ENCODE results near the gene TMEM273.

TMEM273 gene, protein sequence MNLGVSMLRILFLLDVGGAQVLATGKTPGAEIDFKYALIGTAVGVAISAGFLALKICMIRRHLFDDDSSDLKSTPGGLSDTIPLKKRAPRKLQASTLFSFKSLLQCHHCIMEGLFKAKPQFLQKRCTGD

GRCh38 chr10:49187950-49188761 is at the start of gene TMEM273:
TMEM273 (minus strand) TSS chr10:49188391; CDS start chr10:49188336, 55 bp downstream.
- peak; percentile 63 for DNase-seq

DNA sequence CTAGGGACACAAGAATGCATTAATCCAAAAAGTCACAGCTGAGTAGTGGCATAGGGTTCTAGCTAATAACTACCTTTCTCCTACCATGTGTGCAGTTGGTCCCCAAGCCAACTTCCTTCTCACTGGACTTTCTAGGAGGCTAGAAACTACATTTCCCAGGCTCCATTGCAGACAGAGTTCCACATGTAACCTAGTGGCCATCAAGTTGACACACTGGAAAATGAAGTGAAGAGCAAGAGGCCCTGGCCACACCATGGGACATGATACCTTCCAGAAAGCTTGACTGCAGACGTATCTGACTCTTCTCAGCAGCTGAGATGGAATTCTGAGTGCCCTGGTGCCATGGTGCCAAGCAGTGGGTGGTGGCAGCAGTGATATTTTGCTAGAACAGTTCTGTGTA is 49.8 kb upstream of the TMEM273 start:
- no peak for DNase-seq

DNA sequence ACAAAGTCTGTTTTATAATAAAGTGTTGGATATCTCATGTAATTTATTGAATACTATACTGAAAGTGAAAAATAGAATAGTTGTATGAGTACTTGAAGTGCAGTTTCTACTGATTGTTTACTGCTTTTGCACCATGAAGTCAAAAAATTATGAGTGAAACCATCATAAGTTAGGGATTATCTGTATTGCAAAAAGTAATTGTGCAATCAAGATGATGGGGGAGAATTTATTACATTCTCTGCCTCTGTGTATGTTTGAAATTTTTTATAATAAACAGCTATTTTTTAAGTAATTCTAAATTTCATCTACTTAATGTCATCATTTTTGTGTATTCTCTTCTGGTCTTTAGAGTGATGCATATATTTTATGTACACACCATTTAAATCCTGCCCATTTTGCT is 47.2 kb upstream of the TMEM273 start:
- DNase-seq: no peak

GRCh38 chr10:49231086-49231820 is 43.1 kb upstream of the TMEM273 start:
- no peak for DNase-seq

DNA sequence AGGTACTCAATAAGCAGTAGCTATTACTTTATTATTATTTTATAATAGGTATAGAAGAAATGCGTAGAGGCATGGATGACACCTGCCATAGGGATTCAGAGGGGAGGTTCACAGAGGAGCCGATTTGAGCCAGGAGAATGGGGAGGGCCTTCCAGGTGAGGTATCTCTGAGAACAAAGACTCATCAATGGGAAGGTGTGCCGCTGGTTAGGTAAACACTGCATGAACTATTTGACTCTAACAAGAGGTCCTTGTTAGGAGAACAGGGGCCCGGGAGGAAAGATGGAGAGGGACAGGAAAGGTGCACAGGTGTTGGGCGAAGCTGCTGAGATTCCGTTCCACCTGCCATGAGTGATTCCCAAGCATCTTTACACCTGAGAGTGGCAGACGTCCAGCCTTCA is 41.8 kb upstream of the TMEM273 start:
- no peak for DNase-seq

DNA sequence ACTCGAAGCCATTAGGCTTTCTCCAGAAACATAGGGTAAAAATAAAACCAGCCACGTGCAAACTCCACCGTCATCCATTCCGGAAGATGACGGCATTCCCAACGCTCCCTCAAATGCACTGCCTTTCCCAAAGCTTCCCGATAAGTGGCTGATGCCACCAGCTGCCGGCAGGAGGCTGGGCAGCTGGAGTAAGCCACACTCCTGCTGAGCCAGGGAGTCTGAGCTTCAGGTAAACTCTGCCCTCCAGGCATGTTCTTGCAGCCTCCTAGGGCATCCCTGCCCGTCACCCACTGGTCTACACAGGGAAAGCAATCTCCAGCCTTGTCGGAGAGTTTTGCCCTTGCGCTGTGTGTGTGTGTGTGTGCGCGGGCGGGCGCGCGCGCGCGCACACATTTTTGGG is 40.5 kb upstream of the TMEM273 start:
- no peak for DNase-seq

DNA sequence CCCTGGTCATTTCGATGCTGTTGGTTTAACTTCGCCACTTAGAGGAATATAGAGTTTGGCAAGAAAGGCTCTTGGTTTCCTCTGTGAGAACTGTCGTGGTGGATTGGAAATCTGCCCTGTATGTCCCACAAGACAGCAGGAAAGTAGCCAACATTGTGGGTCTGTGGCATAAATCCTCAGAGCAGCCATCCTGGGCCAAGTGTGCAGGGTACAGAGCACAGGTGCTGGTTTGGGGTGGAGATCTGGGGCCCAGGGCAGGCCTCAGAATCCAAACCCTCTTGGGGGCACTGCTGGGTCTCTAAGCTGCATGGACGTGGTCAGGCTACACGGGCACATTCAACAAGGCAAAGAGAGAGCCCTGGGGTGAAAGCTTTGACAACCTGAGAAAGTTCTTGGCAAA is 39.2 kb upstream of the TMEM273 start:
- DNase-seq: no peak

DNA sequence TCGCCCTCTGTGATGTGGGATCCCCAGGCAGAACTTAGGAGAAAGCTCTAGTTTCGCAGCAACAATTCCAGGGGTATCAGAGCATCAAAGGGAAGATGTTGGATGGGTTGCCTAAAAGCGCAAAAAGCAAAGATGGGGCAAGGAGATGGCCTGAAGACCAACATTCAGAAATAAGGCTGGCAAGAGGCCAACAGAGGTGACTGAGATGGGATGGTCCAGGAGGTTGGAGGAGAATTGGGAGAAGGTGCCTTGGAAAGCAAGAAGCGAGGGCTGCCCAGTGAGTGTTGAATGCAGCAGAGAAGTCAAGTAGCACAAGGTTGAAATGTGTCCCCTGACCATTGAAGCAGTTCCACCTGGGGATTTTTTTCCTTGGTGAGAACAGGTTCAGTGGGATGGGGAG is 38.4 kb upstream of the TMEM273 start:
- no peak for DNase-seq

- no peak for DNase-seq
Observed at GRCh38 chr10:49225218-49225876, 37.2 kb upstream of the TMEM273 start.

DNA sequence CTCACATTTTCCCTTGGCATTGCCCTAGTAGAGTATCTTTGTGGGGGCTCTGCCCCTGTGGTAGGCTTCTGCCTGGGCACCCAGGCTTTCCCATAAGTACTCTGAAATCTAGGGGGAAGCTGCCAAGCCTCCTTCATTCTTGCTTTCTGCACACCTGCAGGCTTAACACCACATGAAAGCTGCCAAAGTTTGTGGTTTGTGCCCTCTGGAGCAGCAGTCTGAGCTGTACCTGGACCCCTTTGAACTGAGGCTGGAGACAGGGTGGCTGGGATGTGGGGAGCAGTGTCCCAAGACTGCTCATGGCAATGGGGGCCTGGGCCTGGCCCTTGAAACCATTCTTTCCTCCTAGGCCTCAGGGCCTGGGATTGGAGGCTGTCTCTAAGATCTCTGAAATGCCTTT is 35.0 kb upstream of the TMEM273 start:
- DNase-seq: no peak

DNA sequence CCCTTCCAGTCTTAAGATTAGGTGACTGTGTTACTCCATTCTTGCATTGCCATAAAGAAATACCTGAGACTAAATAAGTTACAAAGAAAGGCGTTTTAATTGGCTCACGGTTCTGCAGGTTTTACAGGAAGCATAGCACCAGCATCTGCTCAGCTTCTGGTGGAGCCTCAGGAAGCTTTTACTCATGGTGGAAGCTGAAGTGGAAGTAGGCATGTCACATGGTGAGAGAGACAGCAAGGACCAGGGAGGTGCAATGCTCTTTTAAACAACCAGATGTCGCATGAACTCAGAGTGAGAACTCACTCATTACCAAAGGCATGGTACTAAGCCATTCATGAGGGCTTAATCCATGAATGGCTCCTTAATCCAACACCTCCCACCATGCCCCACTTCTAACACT is 34.0 kb upstream of the TMEM273 start:
- no peak for DNase-seq

GRCh38 chr10:49220679-49221078 is 32.5 kb upstream of the TMEM273 start:
- DNase-seq: no peak

DNA sequence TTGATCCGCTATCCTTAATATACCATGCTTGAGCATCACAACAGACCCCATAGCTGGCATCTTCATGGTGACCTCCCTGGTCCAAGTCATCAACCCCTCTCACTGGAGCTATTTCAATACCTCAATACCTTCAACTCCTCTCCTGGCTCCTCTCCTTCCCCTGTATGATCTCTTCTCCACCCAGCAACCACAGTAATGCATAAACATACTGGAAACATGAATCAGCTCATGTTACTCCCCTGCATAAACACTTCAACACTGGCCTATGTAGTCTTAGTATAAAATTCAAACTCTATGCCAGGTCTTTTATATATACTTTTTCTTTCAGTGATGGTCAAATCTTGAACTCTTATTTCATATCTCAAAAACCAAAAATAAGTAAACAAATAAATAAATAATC is 31.8 kb upstream of the TMEM273 start:
- no peak for DNase-seq

DNA sequence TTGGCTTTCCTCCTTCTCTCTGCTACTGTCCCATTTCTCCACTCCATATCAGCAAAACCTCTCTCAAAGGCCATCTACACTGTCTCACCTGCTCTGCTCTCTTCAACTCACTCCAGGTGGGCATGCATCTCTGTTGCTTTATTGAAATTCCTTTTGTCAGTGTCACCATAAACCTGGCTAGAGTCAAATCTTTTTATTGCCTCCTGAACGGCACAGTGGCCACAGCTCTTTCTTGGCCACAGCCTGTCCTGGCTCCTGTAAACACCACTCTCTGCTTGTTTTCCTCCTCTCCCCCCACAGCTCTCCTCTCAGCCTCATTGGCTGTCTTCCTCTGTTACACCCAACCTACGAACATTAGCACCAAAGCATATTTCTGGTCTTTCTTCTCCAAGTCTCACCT is 31.1 kb upstream of the TMEM273 start:
- DNase-seq: no peak

DNA sequence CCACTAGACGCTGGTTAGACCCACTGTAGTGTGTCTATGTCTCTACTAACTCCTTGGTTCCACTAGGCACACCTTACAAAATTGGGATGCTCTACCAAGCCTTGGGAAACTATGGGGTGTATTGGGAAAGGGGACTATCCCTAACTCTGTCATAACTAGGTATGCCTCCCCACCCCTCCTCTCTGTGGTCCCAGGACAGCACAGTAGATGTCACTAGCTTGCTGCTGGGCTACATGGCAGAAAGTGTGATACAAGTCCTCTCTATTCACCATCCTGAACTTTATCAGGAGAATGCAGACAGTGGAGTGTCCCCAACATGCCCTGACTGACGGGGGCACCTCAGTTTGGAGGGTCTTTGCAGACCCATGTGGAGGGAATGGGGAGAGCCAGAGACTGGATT is 30.3 kb upstream of the TMEM273 start:
- DNase-seq: no peak

- DNase-seq: no peak
Observed at GRCh38 chr10:49217645-49218044, 29.5 kb upstream of the TMEM273 start.

DNA sequence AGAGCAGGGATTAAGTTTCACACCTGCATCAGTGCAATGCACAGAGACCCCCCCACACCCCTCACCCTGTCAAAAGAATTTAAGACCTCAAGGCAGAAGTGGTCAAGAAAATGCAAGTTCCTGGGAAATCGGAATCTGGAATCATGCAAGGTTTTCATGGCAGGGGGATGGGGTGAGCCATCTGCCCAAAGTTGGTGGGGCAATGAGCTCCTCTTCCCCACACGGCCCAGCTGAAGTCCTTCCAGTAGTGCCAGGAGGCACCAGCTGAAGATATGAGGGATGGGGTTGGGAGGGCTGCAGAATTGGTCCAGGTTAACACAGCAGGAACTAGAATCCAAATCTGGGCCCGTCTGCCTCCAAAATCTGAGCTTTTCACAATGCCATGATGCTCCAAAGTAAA is 25.0 kb upstream of the TMEM273 start:
- no peak for DNase-seq

DNA sequence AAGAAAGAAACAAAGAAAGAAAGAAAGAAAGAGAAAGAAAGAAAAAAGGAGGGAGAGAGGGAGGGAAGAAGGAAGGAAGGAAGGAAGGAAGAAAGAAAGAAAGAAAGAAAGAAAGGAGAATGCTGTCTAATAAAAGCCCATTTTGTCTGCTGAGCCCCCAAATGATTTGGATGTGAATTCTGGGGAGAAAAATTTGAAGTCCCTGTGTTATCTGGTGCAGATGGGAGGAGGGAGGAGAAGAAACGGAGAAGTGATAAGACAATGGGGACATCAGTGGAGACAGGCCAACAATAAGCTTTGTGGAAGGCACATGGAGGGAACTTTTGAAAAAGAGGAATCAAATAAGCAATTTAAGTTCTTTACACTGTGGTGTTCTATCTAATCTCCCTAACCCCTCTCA is 24.6 kb upstream of the TMEM273 start:
- DNase-seq: no peak

DNA sequence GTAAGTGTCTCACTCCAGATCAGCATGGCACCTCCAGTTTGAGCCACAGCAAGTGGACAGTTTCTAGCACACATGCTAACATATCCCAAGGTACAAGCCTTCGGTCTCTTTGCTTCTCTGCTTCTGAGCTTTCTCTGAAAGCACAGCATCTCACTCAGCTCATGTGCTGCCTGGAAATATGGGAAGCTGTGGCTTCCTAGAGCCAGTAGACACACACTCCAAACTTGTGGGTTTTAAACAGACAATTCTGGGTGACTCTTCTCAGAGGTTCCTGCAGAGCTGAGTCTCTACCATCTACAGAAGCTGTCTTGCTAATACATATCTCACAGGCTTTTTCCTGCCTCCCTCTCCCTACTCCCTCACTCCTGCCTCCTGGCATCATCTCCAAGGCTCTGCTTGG is 23.9 kb upstream of the TMEM273 start:
- no peak for DNase-seq

DNA sequence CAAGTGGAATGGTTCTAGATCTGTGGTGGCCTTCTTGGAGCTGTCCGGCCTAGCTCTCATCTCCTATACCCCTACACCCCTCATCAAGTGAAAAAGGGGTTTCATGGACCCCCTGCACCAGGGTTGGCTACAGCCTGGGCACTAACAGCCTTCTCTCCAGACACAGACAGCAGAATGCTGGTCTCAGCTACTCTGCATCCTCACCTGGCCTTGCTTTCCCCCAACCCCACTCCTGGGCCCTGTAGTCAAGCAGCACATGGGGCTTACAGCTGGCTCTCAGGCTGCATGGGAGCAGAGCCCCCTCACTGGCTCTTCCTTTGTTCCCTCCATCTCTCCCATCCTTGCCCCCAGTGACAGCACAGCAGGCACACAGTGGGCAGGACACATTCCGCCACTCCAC is 20.8 kb upstream of the TMEM273 start:
- no peak for DNase-seq

DNA sequence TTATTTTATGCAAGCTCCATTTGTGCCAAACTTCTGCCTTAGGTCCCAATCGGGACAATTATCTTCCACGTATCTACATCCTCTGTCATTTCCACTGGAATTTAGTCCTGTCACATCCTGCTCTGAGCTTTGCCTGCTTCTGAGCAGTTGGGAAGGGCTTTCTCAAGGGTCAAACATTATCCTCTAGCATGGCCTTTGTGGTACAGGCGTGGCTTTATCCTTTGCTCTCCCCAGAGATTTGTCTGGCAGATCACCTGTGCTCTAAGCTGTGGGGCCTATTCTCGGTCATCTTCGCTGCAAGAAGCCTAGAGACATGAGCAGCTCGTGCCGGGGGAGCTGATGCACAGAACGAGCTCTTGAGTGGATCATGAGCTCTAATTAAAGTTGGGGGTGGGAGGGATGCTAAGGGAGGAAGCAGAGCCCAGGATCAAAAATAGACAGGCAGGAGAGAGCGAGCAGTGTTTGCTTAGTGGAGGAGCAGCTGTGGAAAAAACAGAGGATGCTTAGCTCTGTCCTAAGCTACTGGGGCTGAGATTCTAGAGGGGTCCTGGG is 19.8 kb upstream of the TMEM273 start:
- DNase-seq: no peak

DNA sequence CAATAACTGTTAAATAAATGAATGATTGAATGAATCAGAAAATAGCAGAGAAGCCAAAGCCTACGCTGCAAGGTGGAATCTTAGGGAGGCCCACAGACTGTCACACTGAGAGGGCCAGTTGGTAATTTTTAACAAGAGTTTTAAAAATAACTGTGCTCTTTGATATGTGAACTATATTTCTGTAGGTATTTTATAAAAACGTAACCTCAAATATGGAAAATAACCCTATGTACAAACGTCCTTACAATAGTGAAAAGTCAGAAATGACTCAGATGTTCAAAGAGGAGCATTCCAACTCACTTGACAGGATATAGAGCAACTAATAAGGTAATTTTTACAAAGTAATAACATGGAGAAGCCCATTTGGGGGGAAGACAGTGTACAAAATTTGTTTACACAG is 18.9 kb upstream of the TMEM273 start:
- DNase-seq: no peak

DNA sequence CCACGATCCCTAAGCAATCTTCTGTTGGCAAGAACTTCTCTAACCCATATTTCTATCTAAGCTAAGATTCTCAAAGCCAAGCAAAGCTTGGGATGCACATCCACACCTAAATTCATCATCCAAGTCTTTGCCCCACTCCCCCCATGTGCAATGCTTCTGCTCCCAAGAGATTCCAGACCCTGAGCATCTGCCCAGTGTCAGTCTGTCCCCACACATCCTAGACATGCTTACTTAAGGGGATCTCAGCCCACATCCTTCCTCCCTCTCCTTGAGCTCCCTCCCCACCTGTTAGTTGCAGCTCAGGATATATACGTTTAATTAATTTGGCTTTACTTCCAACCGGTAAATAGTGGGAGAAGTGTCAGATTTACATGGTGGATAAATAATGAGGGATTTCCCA is 17.0 kb upstream of the TMEM273 start:
- no peak for DNase-seq
